HG03520 (cell line): ENCODE results near the gene SEMA3E.

Experiments
- ATAC-seq: cut with Tn5 transposase; IDR thresholded peaks from one replicate; pipeline ENCODE4 v1.9.1; 2021; ENCODE audit warnings: mild to moderate bottlenecking, moderate library complexity; ENCODE audit not compliant: unreplicated experiment

Gene SEMA3E

GRCh38 chr7:83366629-83367028 is 282.3 kb downstream of the SEMA3E start:
- ATAC-seq = no peak

- no peak for ATAC-seq
These were observed 283.2 kb downstream of the SEMA3E start for GRCh38 chr7:83365746-83366145.

GRCh38 chr7:83362871-83363550 is 285.9 kb downstream of the SEMA3E start:
- ATAC-seq = no peak

GRCh38 chr7:83359108-83359507 is 289.8 kb downstream of the SEMA3E start:
- ATAC-seq = no peak

DNA sequence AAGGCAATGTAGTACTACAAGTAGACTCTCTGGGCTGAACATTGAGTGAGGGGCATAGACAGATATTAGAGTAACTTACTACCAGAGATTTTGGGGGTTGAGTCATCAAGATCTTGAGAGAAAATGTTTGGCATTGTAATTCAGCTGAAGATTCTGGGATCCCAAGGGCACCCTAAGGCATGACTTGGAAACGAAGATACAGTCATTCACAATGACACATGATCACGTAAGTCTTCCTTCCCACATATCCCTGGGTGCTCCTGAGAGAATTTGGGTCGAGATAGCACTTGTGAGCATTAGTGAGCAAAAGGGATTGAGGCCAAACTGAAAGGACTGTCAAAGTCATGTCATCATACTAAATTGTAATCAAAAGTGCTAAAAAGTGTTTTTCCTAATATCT is 293.8 kb downstream of the SEMA3E start:
- no peak for ATAC-seq

DNA sequence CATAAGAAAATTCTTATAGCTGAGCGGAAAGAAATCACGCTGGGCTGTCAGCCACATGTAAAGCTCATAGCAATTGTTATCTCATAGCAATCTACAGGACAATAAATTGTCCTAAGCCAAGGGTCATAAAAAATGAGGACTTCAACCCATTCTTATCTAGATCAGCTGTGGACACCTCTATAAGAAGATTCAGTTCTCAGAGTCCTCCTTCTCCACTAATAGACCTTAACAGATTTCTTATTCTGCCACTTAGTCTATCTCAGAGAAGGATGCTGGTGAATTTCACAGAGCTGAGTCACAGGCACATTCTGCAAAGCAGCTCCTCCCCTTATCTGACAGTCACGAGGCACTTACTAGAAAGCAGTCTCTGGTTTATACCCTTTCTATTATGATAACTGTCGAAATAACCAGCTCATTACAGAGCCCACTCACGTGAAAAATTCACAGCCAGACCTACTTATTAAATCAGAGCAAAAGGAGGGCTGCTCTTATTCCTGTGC is 300.9 kb downstream of the SEMA3E start:
- no peak for ATAC-seq

DNA sequence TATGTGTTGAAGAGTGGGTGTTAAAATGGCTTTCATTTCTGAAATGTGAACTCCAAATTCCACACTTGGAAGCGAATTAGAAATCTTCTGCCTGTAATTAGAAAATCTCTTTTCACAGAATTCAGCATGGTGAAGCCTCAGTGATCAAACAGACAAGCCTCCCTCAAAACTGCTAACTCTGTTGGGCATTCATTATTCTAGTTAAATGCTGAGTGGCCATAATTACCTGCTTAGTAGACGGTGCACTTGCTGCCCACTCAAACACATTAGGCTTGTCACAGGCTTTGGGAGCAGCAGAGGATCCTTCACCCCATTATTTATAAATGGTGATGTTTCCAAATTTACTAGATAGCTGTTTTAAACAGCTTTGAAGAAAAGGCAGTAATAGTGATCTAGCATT is 309.0 kb downstream of the SEMA3E start:
- no peak for ATAC-seq

GRCh38 chr7:83338277-83338950 is 310.5 kb downstream of the SEMA3E start:
- no peak for ATAC-seq

GRCh38 chr7:83337050-83337449 is 311.9 kb downstream of the SEMA3E start:
- ATAC-seq = no peak

- no peak for ATAC-seq
These were observed 322.7 kb downstream of the SEMA3E start for GRCh38 chr7:83326223-83326622.

GRCh38 chr7:83325083-83325482 is 323.9 kb downstream of the SEMA3E start:
- no peak for ATAC-seq

GRCh38 chr7:83324596-83324995 is 324.3 kb downstream of the SEMA3E start:
- ATAC-seq = no peak

DNA sequence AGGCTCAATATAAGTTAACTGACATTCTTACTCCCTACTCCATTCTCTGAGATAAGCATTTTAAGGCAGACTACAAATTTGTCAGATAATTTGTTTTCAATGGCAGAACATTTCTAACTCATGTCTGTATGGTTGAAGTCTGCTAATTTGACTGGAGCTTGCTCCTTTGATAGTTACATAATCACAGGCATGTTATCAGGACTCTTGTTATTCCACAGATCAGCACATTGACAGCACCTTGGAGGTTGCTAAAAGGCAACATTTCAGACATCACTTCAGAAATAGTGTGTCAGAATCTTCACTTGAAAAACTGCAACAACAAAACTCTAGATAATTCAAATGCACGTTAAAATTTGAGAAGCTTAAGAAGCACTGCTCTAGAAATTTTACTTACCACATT is 327.9 kb downstream of the SEMA3E start:
- no peak for ATAC-seq

DNA sequence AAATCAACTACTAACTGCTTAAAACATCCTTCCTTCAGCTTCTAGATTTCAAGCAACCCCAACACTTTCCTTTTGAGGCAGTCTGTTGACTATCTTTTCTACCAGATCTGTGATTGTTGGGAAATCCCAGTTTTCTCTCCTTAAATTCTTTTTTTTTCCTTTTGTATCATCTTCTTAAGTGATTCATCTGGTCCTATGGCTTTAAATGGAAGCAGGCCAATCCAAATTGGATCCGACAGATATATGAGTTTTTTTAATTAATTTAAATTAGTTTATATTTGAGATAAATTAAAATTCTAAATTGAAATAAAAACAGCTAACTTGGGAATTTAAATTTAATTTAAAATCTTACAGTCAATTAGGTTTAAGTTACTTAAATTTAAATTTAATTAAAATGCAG is 335.0 kb downstream of the SEMA3E start:
- no peak for ATAC-seq
